ENCODE measurements around the gene TMEM200B.

GRCh38 chr1:29113413-29114117 lies 10.1 kb downstream of the TMEM200B start:
- TF ChIP-seq TCF12 (IDR thresholded peaks at IDR 0.05; ENCODE audit: low read depth) (no peak), RAD21 (IDR thresholded peaks at IDR 0.05; ENCODE audit: low read depth) (no peak), EP300 (IDR thresholded peaks at IDR 0.05; ENCODE audit: borderline replicate concordance) (no peak), CEBPB (IDR thresholded peaks at IDR 0.05) (no peak), MAX (IDR thresholded peaks at IDR 0.05) (no peak), USF1 (IDR thresholded peaks at IDR 0.05) (no peak), CREB1 (IDR thresholded peaks at IDR 0.05; ENCODE audit: low read depth) (no peak), NFIC (IDR thresholded peaks at IDR 0.05) (no peak), FOXM1 (IDR thresholded peaks at IDR 0.05; ENCODE audit: borderline replicate concordance, low read depth) (no peak)

Measured in Ishikawa (cell line).